Loucy (cell line): Measurements from ENCODE around the gene PLTP.

Experiments
- H2AFZ ChIP-seq: fragments of 200-600 bp; sonication (generic); 2 replicates; pipeline ENCODE4 v1.6.0; 2016; ENCODE audit warnings: antibody characterized with exemption, mild to moderate bottlenecking, low read length, moderate library complexity
- H3F3A ChIP-seq: fragments of 200-600 bp; 2 replicates; pipeline ENCODE4 v1.6.0; 2016; ENCODE audit warnings: antibody characterized with exemption, low read depth, mild to moderate bottlenecking
- H3K27me3 ChIP-seq: fragments of 200-600 bp; sonication (generic); 2 replicates; pipeline ENCODE4 v1.6.1; 2014; ENCODE audit warnings: low read length, mild to moderate bottlenecking; ENCODE audit not compliant: insufficient read depth, poor library complexity, severe bottlenecking
- H3K36me3 ChIP-seq: fragments of 200-600 bp; sonication (generic); 2 replicates; pipeline ENCODE4 v1.6.1; 2016; ENCODE audit warnings: low read length; ENCODE audit not compliant: insufficient read depth
- H3K4me1 ChIP-seq: fragments of 200-600 bp; sonication (generic); 2 replicates; pipeline ENCODE4 v1.5.1; 2014; ENCODE audit warnings: low read length, mild to moderate bottlenecking; ENCODE audit not compliant: insufficient read depth, poor library complexity, severe bottlenecking
- H3K4me2 ChIP-seq: fragments of 200-600 bp; sonication (generic); 2 replicates; pipeline ENCODE4 v1.6.0; 2014; ENCODE audit warnings: antibody characterized with exemption, low read length, low read depth, mild to moderate bottlenecking; ENCODE audit not compliant: poor library complexity, severe bottlenecking
- H3K4me3 ChIP-seq: fragments of 200-600 bp; sonication (generic); 2 replicates; pipeline ENCODE4 v1.5.1; 2014; ENCODE audit warnings: low read length, mild to moderate bottlenecking, mixed read lengths; ENCODE audit not compliant: poor library complexity, severe bottlenecking
- H3K79me2 ChIP-seq: fragments of 200-600 bp; sonication (generic); 2 replicates; pipeline ENCODE4 v1.6.1; 2014; ENCODE audit warnings: low read length; ENCODE audit not compliant: insufficient read depth
- H3K9ac ChIP-seq: fragments of 200-600 bp; sonication (generic); 2 replicates; pipeline ENCODE4 v1.6.0; 2014; ENCODE audit warnings: mild to moderate bottlenecking, low read depth, low read length, moderate library complexity; ENCODE audit not compliant: poor library complexity, severe bottlenecking
- H3K9me2 ChIP-seq: fragments of 200-600 bp; sonication (generic); replicated peaks from 2 replicates; pipeline ENCODE4 v1.6.1; 2016; ENCODE audit warnings: low read depth, low read length, mixed read lengths
- H3K9me3 ChIP-seq: fragments of 200-600 bp; sonication (generic); 2 replicates; pipeline ENCODE4 v1.6.1; 2014; ENCODE audit warnings: mild to moderate bottlenecking, antibody characterized with exemption, low read length, low read depth; ENCODE audit not compliant: insufficient read depth
- H4K20me1 ChIP-seq: fragments of 200-600 bp; sonication (generic); 2 replicates; pipeline ENCODE4 v1.6.0; 2014; ENCODE audit warnings: antibody characterized with exemption, low read length, mild to moderate bottlenecking; ENCODE audit not compliant: insufficient read depth, poor library complexity, severe bottlenecking
- EZH2phosphoT487 ChIP-seq: fragments of 200-600 bp; IDR thresholded peaks from 2 replicates; pipeline ENCODE4 v1.6.1; 2018; ENCODE audit warnings: antibody characterized with exemption, mild to moderate bottlenecking, moderate library complexity, borderline replicate concordance
- TF ChIP-seq, protein P1 (sequence below): fragments of 200-600 bp; sonication (generic); conservative IDR thresholded peaks from 2 replicates; pipeline ENCODE4 v1.5.1; 2014; ENCODE audit warnings: mild to moderate bottlenecking, antibody characterized with exemption, low read length

PLTP gene

DNA sequence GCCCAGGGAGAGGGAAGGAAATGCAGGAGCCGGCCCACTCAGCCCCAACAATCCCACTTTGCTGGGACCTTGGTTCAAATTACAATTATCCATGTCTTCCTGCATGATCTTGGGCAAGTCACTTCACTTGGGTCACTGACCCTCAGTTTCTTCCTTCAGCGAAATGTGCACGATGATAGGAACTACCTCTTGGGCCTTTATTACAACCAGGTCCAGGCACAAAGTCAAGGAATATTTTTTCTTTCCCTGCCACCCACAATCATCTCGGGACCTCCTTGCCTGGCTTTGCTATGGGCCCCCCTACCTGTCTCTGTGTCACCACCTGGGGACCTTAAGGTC is 358 bp upstream of the PLTP start:
- Histone ChIP-seq H3K79me2 (no peaks in the 10 kb centered on the region), H3K4me2 (peak overlapping the region; percentile 73), H3K4me3 (peak overlapping the region; percentile 67), H2AFZ (peak overlapping the region; percentile 26; the same call in 1 of the 2 replicates), H3K27me3 (no peaks in the 10 kb centered on the region), H3F3A (no peaks in the 10 kb centered on the region), H3K9me2 (no peaks in the 10 kb centered on the region), H3K36me3 (no peaks in the 10 kb centered on the region), H3K9ac (peak overlapping the region; percentile 21), H3K4me1 (peaks cover 9% of the 10 kb centered on the region), H3K9me3 (no peaks in the 10 kb centered on the region), H4K20me1 (no peaks in the 10 kb centered on the region)
- TF ChIP-seq, protein P1, sequence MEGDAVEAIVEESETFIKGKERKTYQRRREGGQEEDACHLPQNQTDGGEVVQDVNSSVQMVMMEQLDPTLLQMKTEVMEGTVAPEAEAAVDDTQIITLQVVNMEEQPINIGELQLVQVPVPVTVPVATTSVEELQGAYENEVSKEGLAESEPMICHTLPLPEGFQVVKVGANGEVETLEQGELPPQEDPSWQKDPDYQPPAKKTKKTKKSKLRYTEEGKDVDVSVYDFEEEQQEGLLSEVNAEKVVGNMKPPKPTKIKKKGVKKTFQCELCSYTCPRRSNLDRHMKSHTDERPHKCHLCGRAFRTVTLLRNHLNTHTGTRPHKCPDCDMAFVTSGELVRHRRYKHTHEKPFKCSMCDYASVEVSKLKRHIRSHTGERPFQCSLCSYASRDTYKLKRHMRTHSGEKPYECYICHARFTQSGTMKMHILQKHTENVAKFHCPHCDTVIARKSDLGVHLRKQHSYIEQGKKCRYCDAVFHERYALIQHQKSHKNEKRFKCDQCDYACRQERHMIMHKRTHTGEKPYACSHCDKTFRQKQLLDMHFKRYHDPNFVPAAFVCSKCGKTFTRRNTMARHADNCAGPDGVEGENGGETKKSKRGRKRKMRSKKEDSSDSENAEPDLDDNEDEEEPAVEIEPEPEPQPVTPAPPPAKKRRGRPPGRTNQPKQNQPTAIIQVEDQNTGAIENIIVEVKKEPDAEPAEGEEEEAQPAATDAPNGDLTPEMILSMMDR: no peak
- no peak for TF ChIP-seq EZH2phosphoT487

DNA sequence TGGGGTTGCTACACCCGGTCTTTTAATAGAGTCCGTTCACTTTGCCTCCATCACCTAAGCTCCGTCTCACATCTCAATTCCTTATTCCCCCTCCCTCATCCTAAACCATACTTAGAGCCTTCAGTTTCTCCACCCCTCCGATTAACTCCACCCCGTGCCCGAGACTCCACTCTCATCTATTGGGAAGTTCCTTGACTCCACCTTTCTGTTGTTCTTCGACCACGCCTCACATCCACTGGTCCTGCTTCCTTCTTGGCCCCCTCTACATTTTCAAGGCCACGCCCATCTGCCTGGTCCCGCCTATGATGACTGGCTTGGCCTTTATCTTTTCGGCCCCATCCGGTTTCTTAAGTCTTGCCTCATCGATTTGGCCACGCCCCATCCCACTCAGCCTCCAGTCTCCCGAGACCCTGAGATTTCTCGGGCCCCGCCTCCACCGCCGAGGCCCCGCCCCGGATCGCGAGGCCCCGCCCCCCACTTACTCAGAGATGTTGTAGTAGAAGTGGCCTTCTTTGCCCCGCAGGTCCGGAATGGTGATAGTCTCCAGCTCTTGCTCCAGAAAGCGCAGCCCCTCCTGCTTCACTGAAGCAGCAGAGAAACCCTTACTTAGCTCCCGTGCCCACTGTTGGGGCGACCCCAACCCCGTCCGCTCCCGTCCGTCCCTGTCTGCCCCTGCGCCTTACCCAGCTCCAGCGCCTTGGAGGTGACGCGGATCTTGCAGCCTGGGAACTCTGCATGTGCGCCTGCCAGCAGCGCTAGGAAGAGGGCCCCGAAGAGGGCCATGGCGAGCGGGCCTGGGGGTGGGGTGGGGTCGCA is 1.1 kb downstream of the PLTP start:
- Histone ChIP-seq H3F3A (no peaks in the 10 kb centered on the region), H3K9ac (peak overlapping the region; percentile 21), H3K4me1 (peaks cover 9% of the 10 kb centered on the region), H3K27me3 (no peaks in the 10 kb centered on the region), H4K20me1 (no peaks in the 10 kb centered on the region), H3K79me2 (no peaks in the 10 kb centered on the region), H3K9me2 (no peaks in the 10 kb centered on the region), H3K36me3 (no peaks in the 10 kb centered on the region), H3K9me3 (no peaks in the 10 kb centered on the region), H3K4me3 (peak overlapping the region; percentile 67), H3K4me2 (peak overlapping the region; percentile 73), H2AFZ (peak overlapping the region; percentile 30)
- TF ChIP-seq EZH2phosphoT487: no peak
- TF ChIP-seq, protein P1: no peak

DNA sequence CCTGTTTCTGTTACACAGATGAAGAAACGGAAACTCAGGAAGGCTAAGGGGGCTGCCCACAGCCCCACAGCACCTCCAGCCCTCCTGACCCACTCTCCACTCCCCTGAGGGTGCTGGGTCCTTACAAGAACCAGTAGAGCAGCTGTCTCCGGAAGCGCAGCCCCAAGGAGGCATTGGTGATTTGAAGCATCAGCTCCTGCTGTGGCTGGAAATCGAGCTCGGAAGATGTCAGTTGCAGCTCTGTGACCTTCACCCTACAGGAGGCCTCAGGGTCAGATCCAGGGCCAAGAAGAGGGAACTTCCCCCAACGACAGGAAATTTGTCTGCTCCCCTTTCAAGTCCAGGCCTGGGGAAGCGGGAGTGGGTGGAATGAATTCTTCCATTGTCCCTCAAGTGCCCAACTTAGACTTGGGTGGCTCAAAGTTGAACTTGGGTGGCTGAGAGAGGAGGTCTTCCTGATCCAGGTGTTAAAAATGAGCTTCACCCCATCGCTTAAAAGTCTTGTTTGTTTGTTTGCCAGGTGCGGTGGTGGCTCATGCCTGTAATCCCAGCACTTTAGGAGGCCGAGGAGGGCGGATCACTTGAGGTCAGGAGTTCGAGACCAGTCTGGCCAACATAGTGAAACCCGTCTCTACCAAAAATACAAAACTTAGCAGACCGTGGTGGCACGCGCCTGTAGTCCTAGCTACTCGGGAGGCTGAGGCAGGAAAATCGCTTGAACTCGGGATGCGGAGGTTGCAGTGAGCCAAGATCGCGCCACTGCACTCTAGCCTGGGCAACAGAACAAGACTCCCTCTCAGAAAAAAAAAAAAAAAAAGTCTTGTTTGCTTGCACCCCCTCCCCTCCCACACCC is 1.9 kb downstream of the PLTP start:
- TF ChIP-seq EZH2phosphoT487: no peak
- TF ChIP-seq, protein P1: no peak
- H3K27me3 ChIP-seq: no peaks in the 10 kb centered on the region
- peak overlapping the region; percentile 67 for H3K4me3 ChIP-seq
- H3K4me1 ChIP-seq: peaks cover 9% of the 10 kb centered on the region
- no peaks in the 10 kb centered on the region for H3K9me3 ChIP-seq
- no peaks in the 10 kb centered on the region for H3F3A ChIP-seq
- no peaks in the 10 kb centered on the region for H4K20me1 ChIP-seq
- no peaks in the 10 kb centered on the region for H3K36me3 ChIP-seq
- no peaks in the 10 kb centered on the region for H3K9me2 ChIP-seq
- peak overlapping the region; percentile 30 for H2AFZ ChIP-seq
- H3K79me2 ChIP-seq: no peaks in the 10 kb centered on the region
- H3K4me2 ChIP-seq: peak overlapping the region; percentile 51
- H3K9ac ChIP-seq: no peak overlapping the region
